ENCODE measurements around the gene ZNF841. TPM values are rescaled to one million over a fixed set of nuclear protein-coding genes. Genes with fewer than 3 reads are reported as not detected.
A peak's percentile ranks its signal among the peaks of the same experiment; 100 is the strongest.

ZNF841 gene
- total and polyA plus RNA-seq, 9 of the 15 experiments (the other 6 are each of a cell fraction or from before 2014, with no cell fraction given): 3.1 to 17.1 (median 11.0) TPM

GRCh38 chr19:52028027-52028779 is 67.4 kb downstream of the ZNF841 start, which contains the start of gene ZNF614 (continued):
- no peak for TF ChIP-seq ZBTB7A (IDR thresholded peaks at IDR 0.05; ENCODE audit: borderline replicate concordance, control insufficient read depth, low read depth, low read length)
- TF ChIP-seq ELF1 (tag; IDR thresholded peaks at IDR 0.05): no peak; the same call in 1 of the 2 replicates
- no peak for TF ChIP-seq BMI1 (IDR thresholded peaks at IDR 0.05; ENCODE audit: low read length)
- TF ChIP-seq CBFA2T3 (IDR thresholded peaks at IDR 0.05): no peak
- no peak for TF ChIP-seq CBFA2T2 (conservative IDR thresholded peaks at IDR 0.05)
- TF ChIP-seq MYNN (IDR thresholded peaks at IDR 0.05): no peak
- no peak for TF ChIP-seq MYNN (CRISPR knock-in tag; IDR thresholded peaks at IDR 0.05)
- peak; percentile 89 for TF ChIP-seq PHF20 (IDR thresholded peaks at IDR 0.05; ENCODE audit: partially characterized antibody)
- TF ChIP-seq NONO (IDR thresholded peaks at IDR 0.05; ENCODE audit: low read depth in 2 of 2, low read length in 1 of 2): no peak
- TF ChIP-seq ZNF143 (CRISPR knock-in tag; IDR thresholded peaks at IDR 0.05): no peak
- TF ChIP-seq ASH1L (IDR thresholded peaks at IDR 0.05; ENCODE audit: borderline replicate concordance, low read depth, partially characterized antibody): no peak
- TF ChIP-seq NR0B1 (IDR thresholded peaks at IDR 0.05; ENCODE audit: partially characterized antibody): no peak
- no peak for TF ChIP-seq SPI1 (IDR thresholded peaks at IDR 0.05; ENCODE audit: borderline replicate concordance, low read depth, low read length)
- TF ChIP-seq, protein P1, sequence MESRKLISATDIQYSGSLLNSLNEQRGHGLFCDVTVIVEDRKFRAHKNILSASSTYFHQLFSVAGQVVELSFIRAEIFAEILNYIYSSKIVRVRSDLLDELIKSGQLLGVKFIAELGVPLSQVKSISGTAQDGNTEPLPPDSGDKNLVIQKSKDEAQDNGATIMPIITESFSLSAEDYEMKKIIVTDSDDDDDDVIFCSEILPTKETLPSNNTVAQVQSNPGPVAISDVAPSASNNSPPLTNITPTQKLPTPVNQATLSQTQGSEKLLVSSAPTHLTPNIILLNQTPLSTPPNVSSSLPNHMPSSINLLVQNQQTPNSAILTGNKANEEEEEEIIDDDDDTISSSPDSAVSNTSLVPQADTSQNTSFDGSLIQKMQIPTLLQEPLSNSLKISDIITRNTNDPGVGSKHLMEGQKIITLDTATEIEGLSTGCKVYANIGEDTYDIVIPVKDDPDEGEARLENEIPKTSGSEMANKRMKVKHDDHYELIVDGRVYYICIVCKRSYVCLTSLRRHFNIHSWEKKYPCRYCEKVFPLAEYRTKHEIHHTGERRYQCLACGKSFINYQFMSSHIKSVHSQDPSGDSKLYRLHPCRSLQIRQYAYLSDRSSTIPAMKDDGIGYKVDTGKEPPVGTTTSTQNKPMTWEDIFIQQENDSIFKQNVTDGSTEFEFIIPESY (CRISPR knock-in tag; IDR thresholded peaks at IDR 0.05): peak; percentile 31; the same call in 1 of the 2 replicates
- no peak for TF ChIP-seq KDM4B (IDR thresholded peaks at IDR 0.05; ENCODE audit: borderline replicate concordance in 2 of 2, low read depth in 1 of 2)
- TF ChIP-seq ZNF282 (CRISPR knock-in tag; IDR thresholded peaks at IDR 0.05): no peak
- TF ChIP-seq ARID2 (IDR thresholded peaks at IDR 0.05): no peak
- no peak for TF ChIP-seq NFATC3 (IDR thresholded peaks at IDR 0.05)
- no peak for TF ChIP-seq CREBBP (IDR thresholded peaks at IDR 0.05; ENCODE audit: low read depth, low read length)
- TF ChIP-seq ZNF717 (CRISPR knock-in tag; IDR thresholded peaks at IDR 0.05): no peak
- no peak for TF ChIP-seq CHCHD3 (CRISPR knock-in tag; IDR thresholded peaks at IDR 0.05)
- TF ChIP-seq FOXJ2 (tag; IDR thresholded peaks at IDR 0.05): peak; percentile 67
- TF ChIP-seq DNMT1 (IDR thresholded peaks at IDR 0.05): no peak
- TF ChIP-seq, protein P2, sequence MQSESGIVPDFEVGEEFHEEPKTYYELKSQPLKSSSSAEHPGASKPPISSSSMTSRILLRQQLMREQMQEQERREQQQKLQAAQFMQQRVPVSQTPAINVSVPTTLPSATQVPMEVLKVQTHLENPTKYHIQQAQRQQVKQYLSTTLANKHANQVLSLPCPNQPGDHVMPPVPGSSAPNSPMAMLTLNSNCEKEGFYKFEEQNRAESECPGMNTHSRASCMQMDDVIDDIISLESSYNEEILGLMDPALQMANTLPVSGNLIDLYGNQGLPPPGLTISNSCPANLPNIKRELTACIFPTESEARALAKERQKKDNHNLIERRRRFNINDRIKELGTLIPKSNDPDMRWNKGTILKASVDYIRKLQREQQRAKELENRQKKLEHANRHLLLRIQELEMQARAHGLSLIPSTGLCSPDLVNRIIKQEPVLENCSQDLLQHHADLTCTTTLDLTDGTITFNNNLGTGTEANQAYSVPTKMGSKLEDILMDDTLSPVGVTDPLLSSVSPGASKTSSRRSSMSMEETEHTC (IDR thresholded peaks at IDR 0.05): no peak
- TF ChIP-seq ZNF511 (CRISPR knock-in tag; IDR thresholded peaks at IDR 0.05): peak; percentile 74; the same call in 1 of the 2 replicates
- TF ChIP-seq ZC3H11A (IDR thresholded peaks at IDR 0.05; ENCODE audit: low read depth, low read length): no peak
